Measurements from ENCODE around the gene ITIH3. TPM values are rescaled to one million over a fixed set of nuclear protein-coding genes. Genes with fewer than 3 reads are reported as not detected.

The ITIH3 gene
- not detected for total RNA-seq

GRCh38 chr3:52794612-52795099 lies at the start of gene ITIH3:
Gene ITIH3 (plus strand): TSS chr3:52794796. CDS start chr3:52794804, 8 bp downstream.

GRCh38 chr3:52770496-52771333 lies 23.9 kb upstream of the ITIH3 start, which contains the start of gene NEK4:
Gene NEK4 (minus strand): TSS chr3:52770940. CDS start chr3:52770746, 194 bp downstream.

GRCh38 chr3:52777127-52777958 lies 17.3 kb upstream of the ITIH3 start, which contains the start of gene ITIH1:
Gene ITIH1 (plus strand): TSS chr3:52777599. CDS start chr3:52777616, 17 bp downstream.

GRCh38 chr3:52830535-52831258 lies 36.1 kb downstream of the ITIH3 start, which contains the start of gene ITIH4:
Gene ITIH4 (minus strand): TSS chr3:52830672. CDS start chr3:52830642, 30 bp downstream.

GRCh38 chr3:52834871-52835501 lies 40.4 kb downstream of the ITIH3 start, which contains the start of gene MUSTN1:
Gene MUSTN1 (minus strand): TSS chr3:52835019. CDS start chr3:52834948, 71 bp downstream.

Small RNAs within 50 kb of the gene (small RNA-seq; reads per million reads assigned to genes)
- not detected for gene MIR8064 (ENCODE audit: low replicate concordance)
- gene MUSTN1 (ENCODE audit: low replicate concordance), result not detected

Other genes with a start within 250 kb of the ITIH3 start
- 279 TPM for gene PBRM1, start 108.9 kb upstream of the ITIH3 start, total RNA-seq
- 76.1 TPM for gene GNL3, start 108.8 kb upstream of the ITIH3 start, total RNA-seq
- gene GLT8D1, start 89.0 kb upstream of the ITIH3 start, total RNA-seq, result 68.5 TPM
- gene SPCS1, start 88.7 kb upstream of the ITIH3 start, total RNA-seq, result 31.6 TPM
- 62.6 TPM for gene NEK4, start 23.9 kb upstream of the ITIH3 start, total RNA-seq
- not detected for gene ITIH1, start 17.2 kb upstream of the ITIH3 start, total RNA-seq
- 17.8 TPM for gene ITIH4, start 35.9 kb downstream of the ITIH3 start, total RNA-seq
- gene MUSTN1, start 40.2 kb downstream of the ITIH3 start, total RNA-seq, result not detected
- gene STIMATE, start 102.8 kb downstream of the ITIH3 start, total RNA-seq, result 16.3 TPM

All from parietal lobe (tissue), 2 donors.